22Rv1 (cell line): Measurements from ENCODE around the gene IGLL5.

Experiments
- CTCF ChIP-seq: fragments of 450-650 bp; IDR thresholded peaks from 2 replicates; pipeline ENCODE4 v1.5.1; 2017; ENCODE audit warnings: mild to moderate bottlenecking
- ZFX ChIP-seq: fragments of 450-650 bp; IDR thresholded peaks from 2 replicates; pipeline ENCODE4 v1.6.1; 2017; ENCODE audit warnings: antibody characterized with exemption, borderline replicate concordance

GRCh38 chr22:22841598-22841997 lies 46.0 kb upstream of the IGLL5 start:
- no peak for TF ChIP-seq CTCF
- no peak for TF ChIP-seq ZFX
